DMS153 treated with DMSO at 0.1 percent for 48 hours (cell line): ENCODE data around the gene CCDC85C.

Experiments used
- DNase-seq: peaks from one replicate; lab custom pipeline; 2025; ENCODE audit not compliant: unreplicated experiment; lab: John Stamatoyannopoulos, UW

Gene CCDC85C

DNA sequence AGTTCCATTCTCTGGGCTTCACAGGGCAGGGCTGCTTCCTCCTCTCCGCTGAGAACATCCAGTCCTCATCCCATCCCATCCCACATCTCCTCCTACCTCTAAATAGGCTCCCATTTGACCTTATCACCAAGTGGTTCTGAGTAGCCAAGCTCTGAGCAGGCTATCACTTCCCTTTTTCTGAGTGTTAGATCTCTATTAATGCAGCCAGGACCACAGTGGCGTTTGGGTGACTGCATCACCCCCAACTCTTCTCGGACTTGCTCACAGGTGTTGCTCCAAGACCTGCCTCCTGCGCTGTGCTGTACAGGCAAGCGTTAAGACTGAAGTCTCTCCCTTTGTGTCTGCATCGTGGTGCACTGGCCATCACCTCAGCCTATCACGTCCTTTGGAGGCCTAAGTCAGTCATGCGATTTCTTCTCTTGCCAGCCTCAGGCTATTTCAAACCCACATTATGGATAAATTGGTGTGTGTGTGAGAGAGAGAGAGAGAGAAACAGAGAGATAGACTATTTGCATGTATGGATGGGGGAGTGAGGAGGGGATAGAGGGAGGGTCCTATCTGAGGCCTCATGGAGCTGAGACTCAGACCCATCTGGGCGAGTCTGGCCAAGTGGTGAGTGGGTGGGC, 28.5 kb upstream of the CCDC85C start:
- no peak for DNase-seq

DNA sequence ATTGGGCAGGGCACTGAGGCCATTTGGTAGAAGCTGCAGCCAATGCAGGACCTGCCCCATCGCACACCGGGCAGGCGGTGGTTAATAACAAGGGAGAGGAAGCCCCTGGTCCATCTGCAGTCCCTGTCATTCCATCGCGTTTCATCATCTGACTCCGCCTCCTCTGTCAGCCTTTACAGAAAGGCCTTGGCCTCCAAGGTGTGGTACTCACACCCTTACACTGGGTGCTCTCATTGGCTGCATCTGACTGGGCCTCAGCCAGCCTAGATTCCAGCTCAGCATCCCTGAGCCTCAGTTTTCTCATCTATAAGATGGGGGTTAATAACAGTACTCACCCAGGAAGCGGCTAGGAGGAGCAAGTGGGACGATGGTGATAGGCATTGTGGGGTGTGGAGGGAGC, 26.2 kb upstream of the CCDC85C start:
- no peak for DNase-seq

DNA sequence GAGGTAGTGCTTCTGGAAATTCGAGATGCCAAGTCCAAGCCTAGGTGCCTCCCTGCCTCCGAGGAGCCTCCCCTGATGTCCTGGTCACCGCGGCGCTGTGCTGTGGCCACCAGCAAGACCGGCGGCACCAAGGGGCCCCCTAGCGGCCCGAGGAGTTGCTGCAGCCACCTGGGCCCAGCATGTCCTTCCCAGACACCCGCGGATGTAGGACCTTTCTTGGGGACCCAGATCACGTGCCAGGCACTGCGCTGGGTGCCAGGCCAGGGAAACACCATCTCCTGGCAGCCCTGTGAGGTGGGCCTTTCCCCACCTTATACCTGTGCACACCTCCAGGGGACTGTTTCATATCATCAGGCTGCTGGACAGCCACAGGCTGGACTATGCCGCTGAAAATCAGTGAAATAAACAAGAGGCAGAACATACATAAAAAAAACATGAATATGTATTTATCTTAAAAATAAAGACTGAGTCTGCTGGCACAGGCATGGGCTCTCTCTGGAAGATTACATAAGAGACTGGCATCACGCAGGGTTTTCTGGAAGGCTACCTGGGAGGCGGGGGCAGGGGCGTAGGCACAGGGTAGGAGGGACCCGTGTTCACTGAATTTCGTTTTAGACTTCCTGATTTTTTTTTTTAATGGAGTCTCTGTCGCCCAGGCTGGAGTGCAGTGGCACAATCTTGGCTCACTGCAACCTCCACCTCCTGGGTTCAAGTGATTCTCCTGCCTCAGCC, 25.0 kb upstream of the CCDC85C start:
- peak; percentile 6 for DNase-seq

DNA sequence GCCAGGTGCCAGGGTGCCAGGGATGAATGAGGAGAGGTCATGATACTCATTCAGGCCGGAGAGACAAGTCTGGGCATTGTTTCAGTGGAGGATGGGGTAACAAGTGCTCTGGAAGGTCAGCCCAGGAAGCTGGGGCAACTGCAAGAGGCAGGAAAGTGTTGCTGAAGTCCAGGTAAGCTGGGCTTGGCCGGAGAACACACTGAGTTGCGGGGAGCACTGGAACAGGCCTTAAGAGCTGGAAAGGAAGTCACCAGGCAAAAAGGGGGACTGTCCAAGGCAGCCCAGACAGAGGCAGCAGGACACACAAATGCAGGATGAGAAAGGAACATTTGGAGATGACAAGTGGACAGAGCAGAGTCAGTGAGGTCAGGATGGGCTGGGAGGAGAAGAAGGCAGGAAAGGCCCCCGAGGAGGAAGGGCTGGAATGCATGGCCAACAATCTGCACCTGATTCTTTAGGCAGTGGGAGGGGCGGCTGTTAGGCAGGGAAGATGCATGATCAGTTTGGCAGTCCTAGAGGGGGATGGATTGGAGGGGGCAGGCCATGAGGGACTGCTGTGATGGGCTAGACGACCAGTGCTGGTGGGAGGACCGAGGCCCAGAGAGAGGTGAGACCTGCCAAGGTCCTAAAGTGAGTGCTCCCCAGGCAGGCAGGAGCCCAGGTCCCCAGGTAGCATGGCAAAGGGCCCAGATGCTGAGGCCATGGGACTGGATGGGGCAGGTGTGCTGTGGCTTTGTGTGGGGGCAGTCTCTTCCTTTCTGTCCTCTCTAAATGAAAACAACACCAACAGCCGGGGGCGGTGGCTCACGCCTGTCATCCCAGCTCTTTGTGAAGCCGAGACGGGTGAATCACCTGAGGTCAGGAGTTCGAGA, 23.7 kb upstream of the CCDC85C start:
- DNase-seq = no peak

DNA sequence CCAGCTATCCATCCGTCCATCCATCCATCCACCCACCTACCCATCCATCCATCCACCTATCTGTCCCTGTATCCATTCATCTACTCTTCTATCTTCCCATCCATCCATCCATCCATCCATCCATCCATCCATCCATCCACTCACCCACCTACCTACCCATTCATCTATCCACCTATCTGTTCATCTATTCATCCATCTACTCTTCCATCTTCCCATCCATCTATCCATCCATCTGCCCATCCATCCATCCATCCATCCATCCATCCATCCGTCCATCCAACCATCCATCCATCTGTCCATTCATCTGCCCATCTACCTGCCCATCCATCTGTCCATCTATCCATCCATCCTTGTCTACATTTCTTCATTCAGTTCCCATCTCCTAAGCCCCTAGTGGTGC, 23.1 kb upstream of the CCDC85C start:
- DNase-seq = no peak

DNA sequence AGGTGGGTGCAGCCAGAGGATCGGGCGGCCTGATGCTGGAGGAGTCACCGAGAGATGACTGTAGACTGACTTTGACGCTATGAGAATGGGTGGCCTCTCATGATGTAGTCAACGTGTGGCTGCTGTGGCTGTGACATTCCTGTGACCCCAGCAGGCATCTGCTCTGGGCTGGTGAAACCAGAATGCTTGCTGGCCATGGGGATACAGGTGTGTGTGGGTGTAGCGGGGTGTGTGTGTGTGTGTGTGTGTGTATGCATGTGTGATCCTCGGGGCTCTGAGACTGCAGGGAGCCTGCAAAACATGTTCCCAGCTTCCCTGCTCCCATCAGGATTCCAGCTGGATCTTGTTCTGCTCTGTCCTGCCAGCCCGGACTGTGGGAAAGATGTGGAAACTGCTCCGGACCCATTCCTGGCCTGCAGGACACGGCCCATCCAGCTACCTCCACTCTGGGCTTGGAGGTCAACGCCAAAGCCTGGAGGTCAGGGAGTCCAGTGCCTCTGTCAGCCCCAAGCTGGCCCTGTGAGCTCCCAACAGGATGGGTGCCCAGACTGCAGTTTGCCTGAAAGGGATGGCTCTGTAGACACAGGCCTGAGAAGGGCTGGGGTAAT, 22.1 kb upstream of the CCDC85C start:
- no peak for DNase-seq

DNA sequence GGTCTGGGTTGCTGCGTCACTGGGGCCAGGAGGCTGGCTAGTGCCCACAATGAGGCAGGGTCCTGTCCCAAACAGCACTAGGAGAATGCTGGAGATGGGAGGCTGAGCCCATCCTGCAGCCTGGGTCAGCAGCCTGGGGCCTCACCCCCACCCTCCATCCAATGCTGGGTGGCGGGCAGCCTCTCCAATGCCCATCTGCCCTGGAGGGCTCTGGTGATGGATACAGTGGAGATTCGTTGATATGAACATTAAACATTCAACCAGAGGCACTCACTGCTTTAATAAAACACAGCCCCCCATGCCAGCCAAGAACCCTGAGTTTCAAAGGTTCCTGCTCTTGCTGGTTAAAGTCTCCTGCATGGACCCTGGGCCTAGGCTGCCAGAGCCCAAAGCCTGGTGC, 21.5 kb upstream of the CCDC85C start:
- no peak for DNase-seq

DNA sequence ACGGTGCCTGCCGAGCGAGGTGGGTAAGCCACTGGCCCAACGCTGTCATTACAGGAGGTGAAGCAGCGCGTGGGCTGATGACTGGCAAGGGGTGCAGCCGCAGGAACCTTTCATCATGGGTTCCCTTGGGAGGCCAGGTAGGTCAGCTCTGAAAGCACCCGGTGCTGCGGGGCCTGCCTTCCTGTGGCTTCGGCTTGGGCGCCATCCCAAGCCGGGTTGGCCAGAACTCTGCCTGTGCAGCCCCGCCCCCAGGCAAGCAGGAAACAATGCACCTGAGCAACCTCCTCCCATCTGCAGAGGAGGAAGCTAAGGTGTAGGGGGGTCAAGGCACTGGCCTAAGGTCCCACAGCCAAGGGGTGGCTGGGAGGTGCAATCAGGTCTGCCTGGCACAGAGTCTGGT, 21.0 kb upstream of the CCDC85C start:
- DNase-seq = no peak

DNA sequence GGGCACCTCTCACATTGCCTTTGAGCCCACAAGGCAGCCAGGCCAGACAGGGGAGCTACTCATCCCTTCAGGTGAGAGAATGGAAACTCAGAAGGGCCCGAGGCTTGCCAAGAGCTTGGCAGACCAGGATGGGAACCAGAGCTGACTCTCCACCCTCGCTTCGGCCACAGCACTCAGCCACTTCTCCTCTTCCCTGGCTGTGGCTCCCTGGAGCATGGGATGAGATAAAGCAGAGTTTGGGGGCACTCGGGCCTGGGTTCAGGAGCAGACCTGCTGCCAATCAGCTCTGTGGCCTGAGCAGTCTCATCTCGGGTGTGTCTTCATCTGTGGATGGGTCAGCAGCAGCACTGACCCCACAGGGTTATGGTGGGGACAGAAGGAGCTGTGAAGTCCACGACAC, 20.0 kb upstream of the CCDC85C start:
- DNase-seq = no peak

DNA sequence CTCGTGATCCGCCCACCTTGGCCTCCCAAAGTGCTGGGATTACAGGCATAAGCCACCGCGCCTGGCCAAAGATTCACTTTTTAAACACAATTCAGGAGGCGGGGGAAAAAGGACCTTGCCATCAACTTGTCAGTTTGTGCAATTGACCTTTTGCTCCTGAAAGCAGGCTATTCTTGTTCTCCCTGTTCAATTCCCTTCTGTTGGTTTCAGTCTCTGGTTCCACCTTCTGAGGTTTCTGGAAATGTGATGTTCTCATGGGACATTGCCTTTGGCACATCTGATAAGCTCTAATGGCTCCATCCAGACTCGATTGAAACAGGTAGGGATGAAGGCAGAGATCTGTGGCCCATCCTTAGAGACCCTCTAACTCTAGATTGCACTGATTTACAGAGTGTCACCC, 17.9 kb upstream of the CCDC85C start:
- DNase-seq = no peak

DNA sequence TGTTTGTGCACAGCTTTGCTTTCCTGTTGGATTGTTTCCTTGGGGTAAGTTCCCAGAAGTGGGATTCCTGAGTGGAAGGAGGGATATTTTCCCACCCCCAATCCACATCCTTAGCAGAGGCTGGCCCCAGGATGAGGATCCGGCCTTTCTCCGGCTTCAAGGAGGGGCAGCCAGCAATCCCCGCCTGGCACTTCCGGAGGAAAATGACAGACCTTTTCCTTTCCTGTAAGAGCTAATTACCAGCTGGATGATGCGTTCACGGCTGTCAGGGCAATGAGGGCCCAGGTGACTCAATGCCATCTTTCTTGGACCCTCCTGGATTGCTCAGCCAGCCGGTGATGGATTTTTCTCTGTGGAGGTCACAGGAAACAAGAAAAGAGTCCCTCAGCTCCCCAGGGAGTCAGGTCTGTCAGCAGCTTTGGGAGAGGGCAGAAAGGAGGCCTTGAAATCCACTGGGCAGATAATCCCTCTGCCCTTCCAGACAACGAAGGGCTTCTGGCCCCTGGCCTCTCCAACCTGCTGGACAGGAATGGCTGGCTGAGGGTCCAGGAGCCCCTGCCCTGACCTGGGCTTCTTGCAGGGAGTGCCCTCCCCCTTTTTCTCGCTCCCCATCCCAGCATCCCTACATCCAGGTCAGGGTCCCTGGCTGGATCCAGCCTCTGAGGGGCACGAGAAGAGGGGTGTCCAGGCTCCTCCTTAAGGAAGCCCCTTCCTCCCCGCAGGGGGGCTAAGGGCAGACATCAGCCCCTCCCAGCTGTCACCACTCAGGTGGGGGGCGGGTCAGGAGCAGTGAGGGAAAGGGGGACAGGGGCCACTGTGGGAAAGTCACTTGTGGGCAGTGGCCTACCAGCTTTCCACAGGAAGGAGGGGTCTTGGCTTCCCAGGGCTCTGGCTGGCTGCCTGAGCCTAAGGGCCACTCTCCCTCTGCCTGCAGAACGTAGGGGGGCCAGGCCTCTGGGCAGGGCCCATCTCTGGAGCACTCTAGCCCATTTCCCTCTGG, 16.1 kb upstream of the CCDC85C start:
- no peak for DNase-seq

DNA sequence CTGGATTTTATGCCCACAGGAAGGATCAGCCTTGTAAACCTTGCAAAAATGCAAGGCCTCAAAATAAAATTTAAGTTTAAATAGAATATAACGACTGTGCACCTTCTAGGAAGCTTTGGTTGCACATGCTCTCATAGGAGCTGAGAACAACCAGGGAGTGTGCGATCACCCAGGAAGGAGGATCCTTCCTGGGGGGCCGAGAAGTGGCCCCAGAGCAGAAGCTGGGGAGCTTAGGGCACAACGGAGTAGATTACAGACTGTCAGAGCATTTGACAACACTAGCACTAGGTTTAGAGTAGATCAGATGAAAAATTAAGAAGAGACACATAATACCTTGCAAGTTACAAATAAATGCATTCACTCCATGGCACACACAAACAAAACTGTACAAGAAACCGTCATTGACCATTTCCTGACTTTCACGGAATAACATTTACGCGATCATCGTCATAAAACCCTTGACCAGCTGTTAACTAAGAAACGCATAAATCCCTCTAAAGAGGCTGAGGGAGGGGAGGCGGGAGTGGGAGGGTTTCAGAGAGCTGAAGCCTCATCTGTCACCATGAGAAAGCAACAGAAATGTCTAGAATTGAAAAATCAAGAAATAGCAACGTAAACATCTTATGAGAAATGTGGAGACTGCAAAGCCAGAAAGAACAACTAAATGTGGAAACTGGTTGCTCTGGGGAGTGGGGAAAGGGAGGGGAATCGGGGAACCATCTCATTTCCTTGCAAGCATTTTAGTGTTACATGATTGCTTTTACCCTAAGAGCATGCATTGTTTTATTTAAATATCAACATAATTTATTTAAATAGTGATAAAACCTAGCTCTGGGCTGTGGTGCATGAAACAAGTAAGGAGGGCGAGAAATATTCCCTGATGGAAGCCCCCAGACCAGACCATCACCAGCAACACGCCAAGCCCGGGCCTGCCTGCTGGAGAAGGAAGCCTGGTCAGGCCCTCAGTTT, 13.1 kb upstream of the CCDC85C start:
- DNase-seq = no peak

DNA sequence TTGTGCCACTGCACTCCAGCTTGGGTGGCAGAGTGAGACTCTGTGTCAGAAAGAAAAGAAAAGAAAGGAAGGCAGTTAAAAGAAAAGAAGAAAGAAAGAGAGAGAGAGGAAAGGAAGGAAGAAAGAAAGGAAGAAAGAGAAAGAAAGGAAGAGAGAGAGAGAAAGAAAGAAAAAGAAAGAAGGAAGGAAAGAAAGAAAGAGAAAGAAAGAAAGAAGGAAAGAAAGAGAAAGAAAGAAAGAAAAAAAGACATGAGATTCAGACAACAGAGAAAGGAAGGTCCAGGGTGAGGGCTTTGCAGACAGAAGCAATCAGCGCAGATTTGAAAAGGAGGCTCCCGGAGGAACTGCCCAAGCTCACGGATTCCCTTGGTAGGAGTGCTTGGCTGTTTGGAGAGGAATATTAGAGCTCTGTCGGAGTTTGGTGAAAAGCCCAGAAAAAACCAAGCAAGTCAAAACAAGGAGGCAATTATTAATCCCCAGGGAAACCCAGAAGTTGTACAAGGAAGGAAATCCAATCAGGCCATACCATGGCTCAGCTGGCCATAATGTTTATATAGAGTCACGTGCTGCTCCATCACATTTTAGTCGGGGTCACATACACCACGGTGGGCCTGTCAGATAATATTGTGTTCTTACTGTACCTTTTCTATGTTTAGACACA, 11.6 kb upstream of the CCDC85C start:
- DNase-seq = no peak

DNA sequence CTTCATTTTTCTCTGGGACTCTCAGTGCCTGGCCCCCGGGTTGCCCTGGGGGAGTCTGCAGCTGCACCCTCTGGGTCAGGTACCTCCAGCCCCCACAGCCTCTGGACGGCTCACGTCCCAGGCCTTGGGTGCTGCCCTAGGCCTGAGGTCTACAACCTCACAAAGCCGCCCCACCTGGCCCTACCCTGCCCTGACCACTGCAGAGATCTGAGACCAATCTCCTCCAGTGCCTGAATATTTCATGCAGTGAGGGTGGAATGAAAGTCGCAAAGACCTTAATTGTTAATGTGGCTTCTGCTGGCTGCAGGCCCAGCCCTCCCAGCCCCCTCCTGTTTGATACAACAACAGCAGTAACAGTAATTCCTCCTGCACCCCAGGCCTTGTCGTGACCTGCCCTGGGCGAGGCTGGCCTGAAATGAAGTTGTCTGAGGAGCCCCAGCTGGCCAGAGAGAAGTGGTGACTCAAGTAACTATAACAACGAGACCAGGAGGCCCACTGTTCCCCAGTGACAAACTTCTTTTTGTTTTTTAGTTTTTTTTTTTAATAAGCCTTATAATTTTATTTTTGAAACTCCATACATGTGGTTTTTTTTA, 8.8 kb upstream of the CCDC85C start:
- no peak for DNase-seq

DNA sequence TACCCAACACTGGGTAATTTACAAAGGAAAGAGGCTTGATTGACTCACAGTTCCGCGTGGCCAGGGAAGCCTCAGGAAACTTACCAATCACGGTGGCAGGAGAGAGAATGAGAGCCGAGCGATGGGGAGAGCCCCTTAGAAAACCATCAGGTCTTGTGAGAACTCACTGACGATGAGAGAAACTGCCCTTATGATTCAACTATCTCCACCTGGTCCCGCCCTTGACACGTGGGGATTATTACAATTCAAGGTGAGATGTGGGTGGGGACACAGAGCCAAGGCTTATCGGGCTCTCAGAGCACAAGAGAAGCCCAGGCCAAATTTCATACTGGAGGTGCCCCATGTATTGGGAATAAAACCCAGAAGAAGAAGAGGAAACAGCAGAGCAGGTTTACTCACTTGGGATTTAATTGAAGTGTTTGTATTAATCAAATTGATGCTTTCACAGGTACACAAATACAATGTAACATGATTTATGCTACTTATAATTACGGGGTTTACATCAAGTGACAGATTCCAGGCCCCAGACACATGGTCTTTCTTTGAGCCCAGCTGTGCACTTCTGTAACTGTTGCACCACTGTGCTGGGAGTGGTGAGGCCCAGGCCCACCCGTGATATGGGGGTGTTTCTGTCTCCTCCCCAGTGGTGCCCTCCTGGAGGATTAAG, 8.2 kb upstream of the CCDC85C start:
- DNase-seq = no peak

DNA sequence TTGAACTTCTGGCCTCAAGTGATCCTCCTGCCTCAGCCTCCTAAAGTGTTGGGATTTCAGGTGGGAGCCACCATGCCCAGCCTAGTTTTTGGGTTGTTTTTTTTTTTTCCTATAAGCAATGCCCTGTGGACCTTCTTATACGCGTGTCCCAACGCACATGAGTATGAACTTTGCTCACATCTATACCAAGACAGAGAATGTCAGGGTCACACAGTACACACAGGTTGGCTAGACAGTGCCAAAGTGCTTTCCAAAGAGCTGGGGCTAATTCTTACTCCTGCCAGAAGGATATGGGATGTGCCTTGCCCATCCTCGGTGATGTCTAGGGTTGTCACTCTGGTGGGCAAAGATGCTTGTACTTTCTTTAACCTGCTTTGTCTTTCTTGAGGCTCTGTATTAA, 7.6 kb upstream of the CCDC85C start:
- DNase-seq = no peak

DNA sequence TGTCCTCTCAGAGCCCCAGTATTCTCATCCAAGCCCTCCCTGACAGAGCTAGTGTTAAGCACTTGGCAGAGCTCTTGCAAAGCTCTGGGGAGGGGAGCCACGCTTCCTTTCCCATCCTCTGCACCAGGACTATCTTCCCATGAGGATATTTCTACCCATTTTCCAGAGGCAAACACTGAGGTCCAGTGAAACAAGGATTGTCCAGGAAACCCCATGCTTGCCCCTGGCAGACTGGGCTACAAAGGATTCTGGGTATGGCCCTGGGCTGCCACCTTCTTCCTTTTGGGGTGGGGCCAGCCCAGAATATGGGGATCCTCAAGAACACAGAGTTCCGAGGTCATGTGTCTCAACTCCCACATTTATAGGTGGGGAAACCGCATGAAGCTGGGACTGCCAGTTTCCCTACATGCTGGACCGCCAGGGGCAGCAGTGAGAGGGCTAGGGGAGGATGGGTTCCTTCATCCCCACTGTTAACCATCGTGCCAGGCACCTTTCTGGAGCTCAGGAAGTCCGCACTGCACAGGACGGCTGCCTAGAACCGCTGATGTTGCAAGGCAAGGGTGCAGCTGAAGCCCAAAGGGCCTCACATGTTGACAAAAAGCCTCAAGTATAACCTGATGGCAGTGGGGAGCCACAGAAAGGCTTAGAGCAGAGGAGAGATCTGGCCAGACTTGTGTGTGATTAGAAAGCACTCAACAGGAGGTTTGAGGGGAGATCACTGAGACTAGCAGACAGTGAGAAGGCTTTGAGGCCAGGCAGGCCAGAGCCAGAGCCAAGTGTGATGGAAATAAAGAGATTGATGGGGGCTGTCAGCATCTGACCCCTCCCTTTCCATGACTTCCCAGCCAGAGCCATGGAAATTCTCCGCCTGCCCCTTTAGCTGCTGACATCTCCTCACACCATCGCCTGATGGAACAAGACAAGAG, 5.5 kb upstream of the CCDC85C start:
- no peak for DNase-seq
